Hepatocyte (in vitro differentiated cells): ENCODE measurements around the gene NDUFB11. TPM values are rescaled to one million over a fixed set of nuclear protein-coding genes. Genes with fewer than 3 reads are reported as not detected.
"Not testable (repeated sequence)": the region's sequence is repeated elsewhere in the genome, so short reads cannot be mapped to it uniquely, and the experiment has no call there.

Experiments
- DNase-seq: peaks from one replicate; pipeline ENCODE4 v3.0.0-alpha.2; 2016; ENCODE audit warnings: low spot score
- H2AFZ ChIP-seq: fragments of 200-600 bp; sonication (generic); 2 replicates; pipeline ENCODE4 v1.6.0; 2016; ENCODE audit warnings: antibody characterized with exemption, mild to moderate bottlenecking
- H3K27ac ChIP-seq: fragments of 200-600 bp; sonication (generic); 2 replicates; pipeline ENCODE4 v1.5.1; 2016; ENCODE audit warnings: mild to moderate bottlenecking
- H3K27me3 ChIP-seq: fragments of 200-600 bp; sonication (generic); 2 replicates; pipeline ENCODE4 v1.6.1; 2016
- H3K36me3 ChIP-seq: fragments of 200-600 bp; sonication (generic); replicated peaks from 2 replicates; pipeline ENCODE4 v1.5.1; 2016; ENCODE audit warnings: low read depth; ENCODE audit not compliant: insufficient read depth
- H3K4me1 ChIP-seq: fragments of 200-600 bp; sonication (generic); 2 replicates; pipeline ENCODE4 v1.5.1; 2016; ENCODE audit warnings: mild to moderate bottlenecking, moderate library complexity; ENCODE audit not compliant: insufficient read depth
- H3K4me2 ChIP-seq: fragments of 200-600 bp; sonication (generic); 2 replicates; pipeline ENCODE4 v1.6.0; 2016
- H3K4me3 ChIP-seq: fragments of 200-600 bp; sonication (generic); 2 replicates; pipeline ENCODE4 v1.5.1; 2016; ENCODE audit warnings: mild to moderate bottlenecking
- H3K79me2 ChIP-seq: fragments of 200-600 bp; sonication (generic); 2 replicates; pipeline ENCODE4 v1.6.0; 2017; ENCODE audit warnings: mild to moderate bottlenecking
- H3K9me2 ChIP-seq: fragments of 200-600 bp; sonication (generic); replicated peaks from 2 replicates; pipeline ENCODE4 v1.6.0; 2017; ENCODE audit warnings: mild to moderate bottlenecking; ENCODE audit not compliant: insufficient read depth
- H3K9me3 ChIP-seq: fragments of 200-600 bp; sonication (generic); 2 replicates; pipeline ENCODE4 v1.5.1; 2016; ENCODE audit warnings: low read depth, mild to moderate bottlenecking
- H4K20me1 ChIP-seq: fragments of 200-600 bp; sonication (generic); 2 replicates; pipeline ENCODE4 v1.6.0; 2016; ENCODE audit warnings: mild to moderate bottlenecking; ENCODE audit not compliant: insufficient read depth, poor library complexity, severe bottlenecking
- CTCF ChIP-seq: fragments of 200-600 bp; sonication (generic); IDR thresholded peaks from 2 replicates; pipeline ENCODE4 v1.5.1; 2016; ENCODE audit warnings: antibody characterized with exemption, mild to moderate bottlenecking; ENCODE audit not compliant: poor library complexity
- EZH2 ChIP-seq: fragments of 200-600 bp; sonication (generic); IDR thresholded peaks from 2 replicates; pipeline ENCODE4 v1.6.1; 2016; ENCODE audit warnings: antibody characterized with exemption, mild to moderate bottlenecking, borderline replicate concordance
- EZH2phosphoT487 ChIP-seq: fragments of 200-600 bp; sonication (generic); IDR thresholded peaks from one replicate; pipeline ENCODE4 v1.6.1; 2018; ENCODE audit warnings: antibody characterized with exemption, mild to moderate bottlenecking, low read depth, moderate library complexity; ENCODE audit not compliant: unreplicated experiment, severe bottlenecking
- whole genome bisulfite sequencing: methylation state at CpG from one replicate; pipeline ENCODE4 v1.1.6; 2016; ENCODE audit warnings: low lambda C conversion rate; ENCODE audit errors: missing lambda C conversion rate; 5-methylcytosine and 5-hydroxymethylcytosine counted together
- polyA plus RNA-seq: library from polyadenylated mRNA; unstranded; fragments of >200 nt; fragmentation: Nextera tagmentation; extraction: Ambion mirVana; gene quantifications from 2 replicates; pipeline ENCODE4 v1.2.1, GENCODE V29; 2016
- total RNA-seq: library from RNA; depleted of rRNA; stranded (reverse); fragments of >200 nt; gene quantifications from 2 replicates; pipeline ENCODE4 v1.2.3, GENCODE V29; 2014

The NDUFB11 gene
- total and polyA plus RNA-seq, 2 experiments from 2014 or later = 65.4 to 168 TPM

GRCh38 chrX:47143894-47144625 is 442 bp downstream of the NDUFB11 start:
- H3K27me3 ChIP-seq = no peaks in the 10 kb centered on the region
- H3K4me2 ChIP-seq = peak overlapping the region; percentile 73
- TF ChIP-seq CTCF = no peak
- no peak for TF ChIP-seq EZH2
- TF ChIP-seq EZH2phosphoT487 = no peak
- peak overlapping the region; percentile 98 for H3K27ac ChIP-seq
- 42% methylated on average over 40 of the region's 46 CpGs for WGBS
- H4K20me1 ChIP-seq = peaks cover 21% of the 10 kb centered on the region
- H3K9me3 ChIP-seq = no peaks in the 10 kb centered on the region
- peaks cover 4% of the 10 kb centered on the region for H3K4me1 ChIP-seq
- no peaks in the 10 kb centered on the region for H3K9me2 ChIP-seq
- H3K36me3 ChIP-seq = no peaks in the 10 kb centered on the region
- peak overlapping the region; percentile 36 for H2AFZ ChIP-seq
- H3K4me3 ChIP-seq = peak overlapping the region; percentile 50
- H3K79me2 ChIP-seq = peaks cover 41% of the 10 kb centered on the region
- DNase-seq = peak; percentile 58

GRCh38 chrX:47138171-47138570 is 6.3 kb downstream of the NDUFB11 start:
- H3K27me3 ChIP-seq = no peaks in the 10 kb centered on the region
- no peak overlapping the region for H2AFZ ChIP-seq
- H3K9me2 ChIP-seq = no peaks in the 10 kb centered on the region
- no peak overlapping the region for H3K27ac ChIP-seq
- no peaks in the 10 kb centered on the region for H3K36me3 ChIP-seq
- H4K20me1 ChIP-seq = peaks cover 2% of the 10 kb centered on the region
- H3K79me2 ChIP-seq = peaks cover under 1% of the 10 kb centered on the region
- H3K4me1 ChIP-seq = peaks cover 2% of the 10 kb centered on the region
- 79% methylated on average over 6 of the region's 6 CpGs for WGBS
- no peak for DNase-seq
- no peak overlapping the region for H3K4me3 ChIP-seq
- no peak for TF ChIP-seq EZH2
- TF ChIP-seq EZH2phosphoT487 = no peak
- TF ChIP-seq CTCF = no peak
- H3K9me3 ChIP-seq = no peaks in the 10 kb centered on the region
- H3K4me2 ChIP-seq = no peak overlapping the region

- H3K4me3 ChIP-seq, DNase-seq, H3K9me3 ChIP-seq, H3K79me2 ChIP-seq, H3K4me2 ChIP-seq, H4K20me1 ChIP-seq, H3K4me1 ChIP-seq, H2AFZ ChIP-seq, H3K36me3 ChIP-seq, H3K9me2 ChIP-seq, H3K27me3 ChIP-seq, H3K27ac ChIP-seq: not testable (repeated sequence)
- 83% methylated on average over 5 of the region's 5 CpGs for WGBS
These were observed 8.9 kb downstream of the NDUFB11 start for GRCh38 chrX:47135650-47136049.

GRCh38 chrX:47133493-47133892 is 11.0 kb downstream of the NDUFB11 start:
- H3K36me3 ChIP-seq = no peaks in the 10 kb centered on the region
- DNase-seq = no peak
- no peaks in the 10 kb centered on the region for H3K9me3 ChIP-seq
- H3K4me3 ChIP-seq = no peak overlapping the region
- no peak overlapping the region for H2AFZ ChIP-seq
- H3K4me1 ChIP-seq = no peaks in the 10 kb centered on the region
- H3K9me2 ChIP-seq = no peaks in the 10 kb centered on the region
- H3K27ac ChIP-seq = no peak overlapping the region
- no peak for TF ChIP-seq EZH2phosphoT487
- no peak for TF ChIP-seq EZH2
- no peak for TF ChIP-seq CTCF
- H3K4me2 ChIP-seq = no peak overlapping the region
- H3K79me2 ChIP-seq = peaks cover 5% of the 10 kb centered on the region
- WGBS = 78% methylated on average over 5 of the region's 5 CpGs
- H4K20me1 ChIP-seq = no peaks in the 10 kb centered on the region
- H3K27me3 ChIP-seq = no peaks in the 10 kb centered on the region
